IPS DF 4.7 (cell line): ENCODE data around the gene LRFN4.

Source experiments
- DNase-seq: peaks from one replicate; pipeline ENCODE4 v3.0.0-alpha.2; 2013; ENCODE audit warnings: low spot score; ENCODE audit errors: extremely low read depth

LRFN4 gene

GRCh38 chr11:66889960-66890359 lies 33.1 kb downstream of the LRFN4 start:
- no peak for DNase-seq

- no peak for DNase-seq
These were observed 35.2 kb downstream of the LRFN4 start for GRCh38 chr11:66891851-66892660.

- no peak for DNase-seq
These were observed 36.0 kb downstream of the LRFN4 start for GRCh38 chr11:66892911-66893310.

- no peak for DNase-seq
These were observed 37.3 kb downstream of the LRFN4 start for GRCh38 chr11:66894141-66894540.

GRCh38 chr11:66901964-66902390 lies 45.1 kb downstream of the LRFN4 start:
- DNase-seq = no peak

- no peak for DNase-seq
These were observed 45.8 kb downstream of the LRFN4 start for GRCh38 chr11:66902486-66903177.

GRCh38 chr11:66904055-66904454 lies 47.2 kb downstream of the LRFN4 start:
- DNase-seq = no peak

GRCh38 chr11:66904561-66904960 lies 47.7 kb downstream of the LRFN4 start:
- no peak for DNase-seq

- no peak for DNase-seq
These were observed 48.2 kb downstream of the LRFN4 start for GRCh38 chr11:66904981-66905521.

- DNase-seq = no peak
These were observed 48.8 kb downstream of the LRFN4 start for GRCh38 chr11:66905631-66906030.

GRCh38 chr11:66906061-66906733 lies 49.3 kb downstream of the LRFN4 start:
- no peak for DNase-seq

- no peak for DNase-seq
These were observed 51.1 kb downstream of the LRFN4 start for GRCh38 chr11:66907751-66908630.

- DNase-seq = no peak
These were observed 52.3 kb downstream of the LRFN4 start for GRCh38 chr11:66909181-66909580.

GRCh38 chr11:66910016-66910415 lies 53.2 kb downstream of the LRFN4 start:
- DNase-seq = no peak
